Heart right ventricle (tissue), 16 donors: ENCODE measurements around the gene NID1. TPM values are rescaled to one million over a fixed set of nuclear protein-coding genes. Genes with fewer than 3 reads are reported as not detected.

Source experiments
- ATAC-seq, 8 donors: fragments of 200-7000 bp; cut with Tn5 transposase; one replicate each; pipeline ENCODE4 v1.9.1; 2020; ENCODE audit warnings: mild to moderate bottlenecking in 8 of 8, moderate library complexity in 8 of 8, moderate number of reproducible peaks in 1 of 8
- DNase-seq, 2 donors: peaks; one replicate each; pipeline ENCODE4 v3.0.0-alpha.2; 2020
- H3K27ac ChIP-seq, 10 donors: fragments of 200-600 bp; sonication (generic) in 2 of 10; one replicate each; pipeline versions ENCODE4 v1.5.0 to v1.8.0; 2020 to 2022; ENCODE audit warnings: mild to moderate bottlenecking in 3 of 10
- H3K27me3 ChIP-seq, 7 donors: fragments of 200-600 bp; one replicate each; pipeline ENCODE4 v1.8.0; 2021 to 2022; ENCODE audit warnings: mild to moderate bottlenecking in 2 of 7
- H3K36me3 ChIP-seq, 9 donors: fragments of 200-600 bp; sonication (generic) in 1 of 9; one replicate each; pipeline versions ENCODE4 v1.5.0 to v1.8.0; 2020 to 2022; ENCODE audit warnings: mild to moderate bottlenecking in 2 of 9
- H3K4me1 ChIP-seq, 9 donors: fragments of 200-600 bp; sonication (generic) in 1 of 9; one replicate each; pipeline versions ENCODE4 v1.5.0 to v1.8.0; 2020 to 2022; ENCODE audit warnings: mild to moderate bottlenecking in 4 of 9
- H3K4me3 ChIP-seq, 10 donors: fragments of 200-600 bp; sonication (generic) in 2 of 10; one replicate each; pipeline versions ENCODE4 v1.5.0 to v1.8.0; 2020 to 2022; ENCODE audit warnings: mild to moderate bottlenecking in 7 of 10, moderate library complexity in 2 of 10
- H3K9me3 ChIP-seq, 11 donors: fragments of 200-600 bp in 10 of 11; sonication (generic) in 2 of 11; one replicate each; pipeline versions ENCODE4 v1.5.0 to v1.8.0; 2013 to 2022; ENCODE audit warnings: mild to moderate bottlenecking in 2 of 11, control low read depth in 1 of 11, moderate library complexity in 1 of 11
- whole genome bisulfite sequencing, 2 donors: extraction: QIAGEN DNeasy Blood & Tissue Kit; methylation state at CpG; one replicate each; pipeline ENCODE4 v1.1.7; 2013; ENCODE audit warnings: inconsistent platforms in 1 of 2; 5-methylcytosine and 5-hydroxymethylcytosine counted together
- intact Hi-C, 10 donors: fragments of 100-400 bp; cut with DNase I; formaldehyde crosslinking; loops; one replicate each; pipeline versions ENCODE4 v1.11.1 to v1.14.2; 2022
- polyA plus RNA-seq, 2 donors: library from polyadenylated mRNA; stranded (reverse); fragments of 200-250 nt; gene quantifications; one replicate each; pipeline ENCODE4 v1.2.3, GENCODE V29; 2013
- total RNA-seq, 10 donors: library from RNA; stranded (reverse); fragmentation: NEBNext Ultra II Directional in 3 of 10; extraction: Animal tissue kit (Norgen Biotek cat#: 25700) in 3 of 10; gene quantifications; one replicate each; pipeline versions ENCODE4 v1.2.1 to v1.2.4, GENCODE V29; 2021 to 2023
- TF ChIP-seq, protein P1 (sequence below), 9 donors: fragments of 200-600 bp; sonication (generic) in 2 of 9; IDR thresholded peaks; one replicate each; pipeline versions ENCODE4 v1.5.0 to v1.8.0; 2021 to 2022; ENCODE audit warnings: antibody characterized with exemption in 9 of 9, mild to moderate bottlenecking in 5 of 9, moderate library complexity in 1 of 9
- donor health status: Arrhythmogenic right ventricular cardiomyopathy.
- donor health status: ischemic (EF 13 %, LVEDD 7.1; RV severe dilation, severe dysfunction).
- donor health status: healthy with polysubstance abuse.
- donor health status: DM: no; HTN: yes; CAD: no.
- donor health status: DM: no; HTN: no; CAD: no.
- donor health status: ischemic (EF 25% LVEDD 6.9; RV normal size, moderate dysfunction).
- donor health status: ischemic (EF 25% LVEDD 5.7; RV mildly dilated, moderate dysfunction).
- donor health status: healthy.
- donor health status: DM: yes; HTN: yes; CAD: no.
- donor health status: Ischemic cardiomyopathy.
- donor health status: ischemic (EF 35%, LVEDD 5.7; RV mildly dilated, moderate dysfunction).
- donor health status: nonischemic (EF 11% LVEDD 7.7; RV severe dilation, severe dysfunction).
- donor health status: DM: yes; HTN: yes; CAD: no.
- donor health status: PGD.
- donor health status: ischemic (EF 29% LVEDD 5.4; RV normal size, mild dysfunction).
- donor health status: nonischemic (EF 23%, LVEDD 6.1; RV moderate dilation, normal function).

Gene NID1
- total and polyA plus RNA-seq, 12 donors = 30.2 to 120 (median 44.4) TPM

DNA sequence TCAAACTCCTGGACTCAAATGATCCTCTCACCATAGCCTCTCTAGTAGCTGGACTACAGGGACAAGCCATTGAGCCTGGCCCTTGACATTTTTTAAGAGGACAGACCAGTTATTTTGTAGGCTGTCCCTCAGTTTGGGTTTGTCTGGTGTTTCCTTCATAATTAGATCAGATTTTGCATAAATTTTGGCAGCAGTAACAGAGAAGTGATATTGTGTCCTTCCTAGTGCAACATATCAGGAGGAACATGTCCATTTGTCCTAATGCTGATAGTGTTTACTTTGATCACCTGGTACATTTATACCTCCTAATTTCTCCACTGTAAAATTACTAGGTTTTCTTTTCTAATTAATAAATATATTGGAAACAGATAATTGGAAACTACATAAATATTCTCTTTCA, 5.9 kb upstream of the NID1 start:
- peaks cover under 1 to 28% (median 19%) of the 10 kb centered on the region in 9 donors for H3K4me1 ChIP-seq
- DNase-seq (no peak), ATAC-seq (no peak)
- peaks cover 0 to 25% (median 9%) of the 10 kb centered on the region in 11 donors for H3K9me3 ChIP-seq
- H3K27ac ChIP-seq = no peak overlapping the region
- H3K4me3 ChIP-seq = no peak overlapping the region
- peaks cover 0 to under 1% (median 0%) of the 10 kb centered on the region in 7 donors for H3K27me3 ChIP-seq
- TF ChIP-seq, protein P1, sequence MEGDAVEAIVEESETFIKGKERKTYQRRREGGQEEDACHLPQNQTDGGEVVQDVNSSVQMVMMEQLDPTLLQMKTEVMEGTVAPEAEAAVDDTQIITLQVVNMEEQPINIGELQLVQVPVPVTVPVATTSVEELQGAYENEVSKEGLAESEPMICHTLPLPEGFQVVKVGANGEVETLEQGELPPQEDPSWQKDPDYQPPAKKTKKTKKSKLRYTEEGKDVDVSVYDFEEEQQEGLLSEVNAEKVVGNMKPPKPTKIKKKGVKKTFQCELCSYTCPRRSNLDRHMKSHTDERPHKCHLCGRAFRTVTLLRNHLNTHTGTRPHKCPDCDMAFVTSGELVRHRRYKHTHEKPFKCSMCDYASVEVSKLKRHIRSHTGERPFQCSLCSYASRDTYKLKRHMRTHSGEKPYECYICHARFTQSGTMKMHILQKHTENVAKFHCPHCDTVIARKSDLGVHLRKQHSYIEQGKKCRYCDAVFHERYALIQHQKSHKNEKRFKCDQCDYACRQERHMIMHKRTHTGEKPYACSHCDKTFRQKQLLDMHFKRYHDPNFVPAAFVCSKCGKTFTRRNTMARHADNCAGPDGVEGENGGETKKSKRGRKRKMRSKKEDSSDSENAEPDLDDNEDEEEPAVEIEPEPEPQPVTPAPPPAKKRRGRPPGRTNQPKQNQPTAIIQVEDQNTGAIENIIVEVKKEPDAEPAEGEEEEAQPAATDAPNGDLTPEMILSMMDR (IDR thresholded peaks at IDR 0.05) = no peak
- no peaks in the 10 kb centered on the region for H3K36me3 ChIP-seq
- intact Hi-C loops = no loop called here

DNA sequence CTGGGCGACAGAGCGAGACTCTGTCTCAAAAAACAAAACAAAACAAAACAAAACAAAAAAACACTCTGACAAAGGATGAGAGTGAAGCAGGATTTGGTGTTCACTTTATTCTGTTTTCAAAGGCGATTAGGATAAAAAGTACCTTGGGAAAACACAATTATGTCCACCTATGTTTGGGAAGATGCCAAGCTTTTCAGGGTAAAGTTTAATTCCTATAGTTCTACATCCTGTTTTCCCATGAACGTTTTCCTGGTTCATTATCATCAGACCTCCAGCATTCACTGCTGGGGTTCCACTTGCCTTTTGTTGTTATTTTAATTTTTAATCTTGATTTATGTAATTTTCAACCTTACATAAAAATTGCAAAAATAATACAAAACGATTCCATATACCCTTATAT, 4.9 kb upstream of the NID1 start:
- Histone ChIP-seq H3K27me3 (peaks cover 0 to 10% (median 0%) of the 10 kb centered on the region in 7 donors), H3K36me3 (no peaks in the 10 kb centered on the region), H3K4me3 (no peak overlapping the region), H3K27ac (peak overlapping the region in 1 of 10 donors; percentile 100), H3K9me3 (peaks cover 0 to 25% (median 9%) of the 10 kb centered on the region in 11 donors), H3K4me1 (peaks cover 4 to 34% (median 22%) of the 10 kb centered on the region in 9 donors)
- TF ChIP-seq, protein P1 (IDR thresholded peaks at IDR 0.05) = no peak
- 80 to 84% methylated on average over 5 of the region's 5 CpGs for WGBS, 2 donors
- intact Hi-C loops = loop anchor here in 3 of 10 donors (5.0 to 10.0 kb wide), 3 partner anchors 85 to 97 kb away; no protein-coding TSS in a partner anchor
- DNase-seq = no peak
- no peak for ATAC-seq

DNA sequence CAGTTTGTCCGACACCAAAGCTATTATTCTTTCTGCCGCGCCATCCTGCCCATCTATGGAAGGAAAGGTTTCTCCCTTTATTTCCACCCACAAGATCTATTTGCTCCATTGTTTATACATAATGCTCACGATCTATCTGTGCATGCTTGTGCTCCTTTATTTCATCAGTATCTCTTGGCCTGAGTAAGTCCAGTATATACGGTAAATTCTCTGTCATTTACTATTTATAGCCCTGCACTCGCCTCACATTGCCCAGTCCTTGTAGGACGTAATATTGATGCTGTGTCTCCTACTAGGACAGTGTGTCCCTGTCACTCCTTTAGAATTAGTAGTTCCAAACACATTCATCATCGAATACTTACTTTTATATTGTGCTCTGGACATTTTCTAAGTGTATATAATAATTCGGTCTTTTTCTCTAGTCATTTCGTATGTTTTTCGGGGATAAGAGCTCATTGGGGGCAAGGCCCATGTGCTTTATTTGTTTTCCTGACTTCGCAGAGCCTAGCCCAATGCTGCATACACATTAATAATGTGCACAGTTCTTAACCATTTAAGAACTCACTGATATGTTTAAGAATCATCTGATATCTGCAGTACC, 3.1 kb upstream of the NID1 start:
- intact Hi-C loops = loop anchor here in 3 of 10 donors (5.0 to 10.0 kb wide), 3 partner anchors 83 to 96 kb away; no protein-coding TSS in a partner anchor

DNA sequence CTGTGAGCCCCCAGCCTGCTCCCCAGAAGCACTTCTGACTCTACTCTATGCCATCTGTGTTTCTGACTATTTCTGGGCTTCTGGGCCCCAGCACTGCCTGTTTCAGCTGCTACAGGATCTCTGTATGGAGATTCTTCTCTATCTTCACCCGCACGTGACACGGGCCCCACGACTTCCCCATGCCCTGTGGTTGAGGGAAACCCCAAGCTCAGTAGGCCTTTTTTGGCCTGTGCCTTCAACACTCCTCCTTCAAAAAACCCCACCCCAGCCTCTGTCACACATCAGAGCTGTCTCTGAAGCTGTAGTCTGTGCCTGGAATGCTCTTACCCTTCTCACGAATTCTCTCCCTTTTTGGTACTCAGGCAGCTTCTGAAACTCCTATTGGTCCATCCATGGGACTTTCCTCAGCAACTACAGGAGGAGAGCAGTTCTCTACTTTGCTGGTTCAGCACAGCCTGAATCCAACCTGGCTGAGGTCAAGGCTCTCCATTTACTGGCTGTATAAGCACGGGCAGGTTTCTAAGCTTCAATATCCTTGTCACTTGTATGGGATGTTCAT, 2.0 kb upstream of the NID1 start:
- peak; percentile 6 to 64 (median 46) for ATAC-seq
- DNase-seq = peak; percentile 38 to 73
- H3K36me3 ChIP-seq = peaks cover 0 to 5% (median 0%) of the 10 kb centered on the region in 9 donors
- intact Hi-C loops = loop anchor here in 3 of 10 donors (5.0 to 10.0 kb wide), 3 partner anchors 82 to 95 kb away; no protein-coding TSS in a partner anchor
- H3K27me3 ChIP-seq = peaks cover 0 to 33% (median 0%) of the 10 kb centered on the region in 7 donors
- H3K9me3 ChIP-seq = peaks cover 0 to 23% (median 9%) of the 10 kb centered on the region in 11 donors
- peak overlapping the region in 8 of 10 donors; percentile 7 to 46 (median 36) for H3K4me3 ChIP-seq
- H3K4me1 ChIP-seq = peaks cover 4 to 55% (median 37%) of the 10 kb centered on the region in 9 donors
- TF ChIP-seq, protein P1 (IDR thresholded peaks at IDR 0.05) = no peak
- 31 to 53% methylated on average over 6 of the region's 6 CpGs for WGBS, 2 donors
- peak overlapping the region; percentile 89 to 100 (median 98) for H3K27ac ChIP-seq

More for the DNA sequence above, 3.1 kb upstream of the NID1 start:
- Histone ChIP-seq H3K4me3 (peak overlapping the region in 7 of 10 donors; percentile 12 to 46 (median 41)), H3K4me1 (peaks cover 4 to 44% (median 30%) of the 10 kb centered on the region in 9 donors), H3K36me3 (peaks cover 0 to 1% (median 0%) of the 10 kb centered on the region in 9 donors), H3K9me3 (peaks cover 0 to 25% (median 9%) of the 10 kb centered on the region in 11 donors), H3K27ac (peak overlapping the region; percentile 89 to 100 (median 98)), H3K27me3 (peaks cover 0 to 28% (median 0%) of the 10 kb centered on the region in 7 donors)
- TF ChIP-seq, protein P1 (IDR thresholded peaks at IDR 0.05) = no peak
- 16 to 24% methylated on average over 12 of the region's 12 CpGs for WGBS, 2 donors
- ATAC-seq (peak; percentile 19 to 72 (median 54)), DNase-seq (peak in 1 of 2 donors; percentile 46)
